NCI-H2227 (cell line): ENCODE measurements around the gene ANKRD44.

Experiments
- DNase-seq: peaks from one replicate; lab custom pipeline; 2025; ENCODE audit not compliant: unreplicated experiment; lab: John Stamatoyannopoulos, UW

ANKRD44 gene

DNA sequence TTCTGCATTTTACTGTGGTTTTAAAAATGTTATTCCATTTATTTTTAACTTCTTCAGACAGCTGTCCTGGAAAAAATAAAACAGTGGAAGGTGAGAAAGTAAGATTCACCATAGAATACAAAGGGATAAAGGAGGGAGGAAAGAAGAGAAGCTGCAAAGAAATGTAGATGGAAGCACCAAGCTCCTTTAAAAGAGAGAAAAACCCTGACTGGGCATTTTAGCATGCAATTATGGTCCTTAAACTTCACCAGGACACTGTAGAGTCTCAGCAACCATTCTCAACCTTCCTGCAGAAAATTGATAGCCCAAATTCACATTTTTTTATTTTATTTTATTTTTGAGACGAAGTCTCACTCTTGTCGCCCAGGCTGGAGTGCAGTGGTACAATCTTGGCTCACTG is 11.6 kb upstream of the ANKRD44 start:
- no peak for DNase-seq

DNA sequence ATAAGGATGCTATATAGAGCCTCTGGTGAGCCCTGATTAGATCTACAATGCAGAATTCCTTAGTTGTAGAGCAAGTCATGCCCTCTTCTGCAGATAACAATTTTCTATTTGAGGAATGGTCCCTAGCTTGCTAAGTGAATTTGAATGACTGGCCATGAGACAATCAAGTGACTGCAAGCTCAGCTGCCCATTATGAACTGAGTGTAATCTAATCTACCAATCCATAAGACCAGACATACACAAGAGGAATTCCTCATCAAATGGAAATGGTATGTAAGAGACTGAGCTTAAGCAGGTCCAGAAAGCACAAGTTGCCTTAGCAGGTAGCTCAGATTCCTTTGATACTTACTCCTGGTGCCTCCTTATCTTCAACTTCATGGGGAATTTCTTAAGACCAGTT is 4.8 kb upstream of the ANKRD44 start:
- no peak for DNase-seq

DNA sequence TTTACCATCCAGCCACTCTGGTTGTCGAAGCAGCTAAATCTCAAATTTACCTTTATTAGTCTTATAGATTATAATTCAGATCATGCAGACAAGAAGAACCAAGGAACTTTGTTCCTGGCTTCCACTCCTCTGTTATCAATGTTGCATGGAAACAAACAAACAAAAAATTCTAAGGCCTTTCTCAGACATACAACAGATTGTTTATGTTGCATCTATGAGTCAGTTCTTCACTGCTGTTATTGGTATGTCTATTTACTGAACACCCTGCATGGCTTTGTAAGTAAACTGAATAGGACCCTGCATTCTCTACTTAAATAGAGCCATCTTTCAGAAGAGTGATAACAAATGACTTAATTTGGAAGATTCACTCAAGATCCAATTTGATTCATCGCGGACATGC is 1.6 kb upstream of the ANKRD44 start:
- DNase-seq = no peak

GRCh38 chr2:197311421-197312033 is 947 bp upstream of the ANKRD44 start:
- peak; percentile 53 for DNase-seq

GRCh38 chr2:197310987-197311420 is 424 bp upstream of the ANKRD44 start:
- no peak for DNase-seq

DNA sequence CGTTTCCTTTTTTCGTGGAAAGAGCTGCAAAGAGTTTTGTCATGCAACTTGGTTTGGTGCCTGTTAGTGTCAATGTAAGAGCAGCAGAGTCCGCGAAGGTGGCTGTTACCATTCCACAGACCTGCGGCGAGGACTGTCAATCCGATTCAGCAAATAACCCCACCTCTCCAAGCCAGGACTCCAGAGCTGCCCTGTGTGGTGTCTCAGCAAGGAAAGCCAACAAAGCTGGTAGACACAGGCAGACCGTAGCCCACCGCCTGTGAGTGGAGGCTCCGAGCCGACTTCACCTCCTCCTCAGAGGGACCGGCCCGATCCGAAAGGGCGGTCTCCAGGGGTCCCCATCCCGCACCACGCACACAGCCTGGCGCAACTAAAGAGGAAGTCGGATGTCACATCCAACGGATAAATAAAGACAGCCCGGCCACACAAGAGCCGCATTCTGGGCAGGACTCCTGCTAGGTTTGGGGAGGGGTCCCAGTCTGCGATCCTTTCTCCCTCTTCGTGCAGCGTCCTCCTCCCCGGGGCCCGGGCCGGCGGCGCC is 819 bp downstream of the ANKRD44 start:
- peak; percentile 62 for DNase-seq

DNA sequence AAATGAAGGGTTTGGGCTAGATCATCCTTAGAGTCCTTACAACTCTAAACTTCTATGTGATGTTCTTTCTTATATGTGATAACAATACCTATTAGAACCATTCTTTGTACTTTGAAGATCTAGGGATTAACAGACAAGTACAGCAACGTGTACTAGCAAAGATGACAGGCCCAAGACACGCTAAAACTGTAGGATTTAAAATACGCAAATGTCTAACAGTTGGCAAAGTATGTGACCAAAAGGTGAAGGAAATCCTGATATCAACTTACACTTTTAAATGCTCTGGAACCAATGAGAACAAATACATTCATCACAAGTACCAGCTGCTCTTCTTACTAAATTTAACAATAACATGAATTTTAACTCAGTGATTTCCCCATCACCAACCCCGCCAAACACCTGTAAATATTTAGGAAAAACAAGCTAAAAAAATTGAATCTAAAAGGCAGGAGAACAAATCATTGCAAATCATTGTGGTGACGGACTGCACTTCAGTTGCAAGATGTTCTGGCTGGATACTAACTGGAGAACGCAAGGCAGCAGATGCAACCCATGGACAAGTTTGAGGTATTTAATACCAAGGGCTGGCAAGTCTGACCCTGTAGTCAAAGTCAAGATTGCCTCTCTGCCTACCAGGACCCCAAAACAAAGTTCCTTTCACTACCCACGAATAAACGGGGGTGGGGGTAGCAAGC is 1.4 kb downstream of the ANKRD44 start:
- DNase-seq = no peak

- DNase-seq = no peak
These were observed 2.0 kb downstream of the ANKRD44 start for GRCh38 chr2:197308585-197308984.

- no peak for DNase-seq
These were observed 2.6 kb downstream of the ANKRD44 start for GRCh38 chr2:197307933-197308521.

DNA sequence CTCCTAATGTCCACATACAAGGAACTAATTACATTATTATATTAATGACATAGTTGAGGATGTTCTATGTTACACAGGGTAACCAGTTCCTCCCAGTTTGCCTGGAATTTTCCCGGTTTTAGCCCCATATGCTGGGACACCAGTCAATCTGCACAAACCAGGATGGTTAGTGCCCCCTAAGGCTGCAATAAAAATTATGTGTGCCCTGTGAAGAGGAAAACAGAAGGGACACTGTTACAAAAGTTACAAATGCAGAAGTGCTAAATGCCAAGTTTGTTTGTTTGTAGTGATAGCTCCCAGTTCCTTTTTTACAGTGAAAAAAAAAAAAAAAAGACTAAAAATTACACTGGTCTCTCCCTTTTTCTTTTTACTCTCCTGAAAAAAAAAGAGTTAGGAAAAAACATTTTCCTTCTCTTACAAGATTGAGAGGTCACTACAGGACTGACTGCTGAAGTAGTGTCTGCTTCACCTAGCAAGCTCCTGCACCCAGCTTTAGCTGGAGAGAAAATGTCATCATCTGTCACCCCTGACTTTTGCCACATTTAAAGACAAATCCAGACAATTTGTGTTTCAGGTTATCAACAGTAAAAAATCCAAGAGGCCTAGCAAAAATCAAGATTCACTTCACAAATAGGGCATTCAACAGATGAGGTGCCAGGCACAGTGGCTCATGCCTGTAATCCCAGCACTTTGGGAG is 3.2 kb downstream of the ANKRD44 start:
- DNase-seq = no peak

DNA sequence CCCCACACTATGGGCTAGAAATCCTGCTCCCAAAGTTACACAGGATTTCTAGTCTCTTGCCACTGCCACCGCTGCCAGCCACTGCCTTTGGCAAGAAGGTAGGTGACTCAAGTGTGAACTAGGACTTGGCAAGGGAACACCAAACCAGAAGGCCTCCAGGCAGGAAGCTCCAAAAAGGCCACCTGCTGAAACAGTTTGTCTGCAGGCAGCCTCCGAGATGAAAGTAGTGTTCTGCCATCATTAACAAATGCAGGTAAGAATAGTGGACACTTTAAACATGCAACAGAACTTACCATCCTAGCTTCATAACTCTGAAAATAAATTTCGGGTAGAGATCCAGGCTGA is 3.9 kb downstream of the ANKRD44 start:
- no peak for DNase-seq

DNA sequence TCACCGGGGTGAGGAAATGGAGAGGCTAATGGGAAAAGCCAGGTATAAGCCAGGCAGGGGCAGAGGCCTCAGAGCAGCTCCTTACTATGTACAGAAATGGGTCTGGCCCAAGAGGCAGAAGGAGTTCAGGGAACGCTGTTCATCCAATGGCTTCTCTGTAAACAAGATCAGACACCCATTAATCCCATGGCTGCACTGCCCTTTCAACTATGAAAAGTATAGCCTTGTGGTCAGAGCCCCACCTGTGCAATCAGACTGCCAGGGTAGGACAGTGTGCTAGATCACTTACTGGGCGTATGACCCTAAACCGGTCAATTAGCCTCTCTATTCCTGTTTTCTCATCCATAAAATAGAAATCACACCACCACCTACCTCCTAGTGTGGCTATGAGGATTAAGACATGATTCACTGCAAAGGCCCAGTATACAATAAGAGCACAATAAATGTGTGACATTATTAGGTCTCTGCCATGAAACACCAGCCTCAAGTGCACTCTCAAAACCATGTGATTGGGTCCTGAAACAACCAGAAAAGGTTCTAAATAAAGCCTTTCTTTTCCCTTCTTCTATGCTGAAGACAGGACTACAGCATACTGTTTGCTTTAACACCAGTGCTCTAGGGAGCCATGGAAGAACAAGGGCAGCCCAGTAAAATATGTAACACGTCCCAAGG is 4.4 kb downstream of the ANKRD44 start:
- no peak for DNase-seq

DNA sequence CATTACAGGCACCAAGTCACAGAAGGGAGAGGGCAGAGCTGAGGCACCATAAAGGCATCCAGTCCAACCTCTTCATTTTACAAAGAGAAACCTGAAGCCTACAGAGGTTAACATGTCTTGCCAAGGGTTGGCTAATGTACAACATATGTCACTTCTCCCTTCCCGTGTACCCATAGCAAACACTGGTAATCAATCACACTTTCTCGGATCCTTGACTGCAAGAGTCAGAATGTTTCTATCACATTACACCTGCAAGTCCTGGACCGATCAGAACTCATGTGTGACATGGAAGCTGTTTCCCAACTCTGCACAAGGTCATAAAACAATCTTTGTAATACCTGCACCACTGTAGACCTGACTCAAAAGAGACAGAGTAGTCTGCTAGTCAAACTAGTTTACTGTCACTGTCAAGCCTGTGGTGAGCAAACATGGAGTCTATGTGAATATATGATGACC is 6.0 kb downstream of the ANKRD44 start:
- DNase-seq = no peak

- DNase-seq = no peak
These were observed 10.4 kb downstream of the ANKRD44 start for GRCh38 chr2:197300139-197300538.

DNA sequence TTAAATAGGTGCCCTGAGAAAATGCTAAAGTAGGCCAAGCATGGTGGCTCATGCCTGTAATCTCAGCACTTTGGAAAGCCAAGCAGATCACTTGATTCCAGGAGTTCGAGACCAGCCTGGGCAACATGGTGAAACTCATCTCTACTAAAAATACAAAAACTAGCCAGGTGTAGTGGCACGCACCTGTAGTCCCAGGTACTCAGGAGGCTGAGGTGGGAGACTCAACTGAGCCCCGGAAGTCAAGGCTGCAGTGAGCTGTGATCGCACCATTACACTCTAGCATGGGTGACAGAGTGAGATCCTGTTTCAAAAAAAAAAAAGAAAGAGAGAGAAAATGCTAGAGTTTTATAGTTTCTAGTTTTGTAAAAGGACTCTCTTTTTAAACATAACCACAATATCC is 12.0 kb downstream of the ANKRD44 start:
- DNase-seq = no peak

DNA sequence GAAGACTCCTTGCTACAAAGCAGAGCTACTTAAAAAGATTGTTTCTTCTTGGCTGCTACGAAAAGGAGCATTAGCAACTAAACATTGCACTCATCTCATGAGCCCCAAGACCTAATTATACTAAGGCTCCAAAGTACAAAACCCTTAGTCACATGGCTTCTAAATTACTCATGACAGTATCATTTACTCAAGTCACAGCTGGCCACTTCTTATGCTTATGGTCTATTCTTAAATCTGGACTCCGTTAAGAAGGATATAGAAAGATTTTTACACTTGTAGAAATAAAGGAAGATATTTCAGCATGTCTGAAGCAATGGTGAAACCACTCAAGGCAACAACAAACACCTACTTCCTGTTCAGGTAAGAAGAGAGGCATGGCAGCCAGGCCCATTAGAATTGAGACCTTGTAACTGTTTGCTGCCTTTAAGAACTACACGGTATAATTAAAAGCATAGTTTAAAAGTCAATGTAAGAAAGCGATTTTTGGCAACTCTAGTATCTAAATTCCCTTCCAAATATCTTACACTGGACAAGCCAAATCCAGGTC is 12.7 kb downstream of the ANKRD44 start:
- DNase-seq = no peak

- no peak for DNase-seq
These were observed 13.3 kb downstream of the ANKRD44 start for GRCh38 chr2:197297266-197297665.

DNA sequence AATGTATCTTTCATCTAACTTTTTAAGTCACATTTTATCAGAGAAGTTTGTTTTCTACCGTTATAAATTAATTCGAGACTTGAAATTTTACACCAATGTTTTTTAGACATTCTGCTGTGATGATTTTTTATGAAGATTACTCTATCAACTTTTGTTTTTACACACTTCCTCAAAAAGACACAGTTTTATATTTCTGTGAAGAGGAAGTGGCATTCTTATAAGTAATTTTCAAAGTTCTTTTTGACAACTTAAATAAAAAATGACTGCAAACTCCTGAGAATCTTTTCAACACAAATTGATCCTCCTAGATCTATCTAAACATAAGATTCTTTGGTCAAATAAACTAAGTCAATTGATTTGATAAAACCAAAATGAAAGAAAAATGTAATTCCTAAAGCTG is 13.7 kb downstream of the ANKRD44 start:
- no peak for DNase-seq

GRCh38 chr2:197294260-197294659 is 16.3 kb downstream of the ANKRD44 start:
- no peak for DNase-seq

DNA sequence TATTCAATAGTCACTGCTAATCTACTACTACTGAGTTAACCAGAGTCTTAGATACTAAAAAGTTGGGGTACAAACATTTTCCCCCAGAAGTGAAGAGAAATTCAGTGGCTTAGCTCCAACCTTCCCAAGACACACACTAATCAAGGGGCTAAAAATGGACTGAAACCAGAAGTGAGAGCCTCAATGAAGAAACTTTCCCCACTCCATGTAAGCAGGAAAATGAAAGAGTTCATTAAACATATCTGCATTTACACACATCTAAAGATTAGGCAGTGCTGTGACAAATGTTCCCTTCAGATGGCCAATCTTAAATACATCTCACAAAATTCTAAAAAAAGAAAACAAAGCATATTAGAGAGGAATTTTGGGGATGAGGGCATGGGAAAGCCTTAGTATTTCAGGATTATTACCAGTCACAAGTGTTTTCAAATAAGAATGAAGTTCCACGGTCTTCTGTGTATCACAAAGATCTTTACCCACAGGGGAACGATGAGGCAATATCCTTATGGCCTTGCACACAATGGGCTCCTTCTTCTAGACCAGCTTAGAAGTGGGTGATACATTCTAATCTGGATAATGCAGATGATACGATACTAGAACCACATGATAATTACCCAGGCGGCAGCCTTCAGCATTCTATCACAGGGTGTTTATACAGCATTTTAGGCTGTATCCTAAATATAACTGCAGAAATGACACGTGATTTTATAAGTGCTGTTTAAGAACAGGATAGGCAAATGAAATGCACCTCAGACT is 17.1 kb downstream of the ANKRD44 start:
- DNase-seq = no peak
